Suprapubic skin (tissue), 4 donors: Measurements from ENCODE around the gene SAMHD1.

Source experiments
- POLR2A ChIP-seq, 2 donors: fragments of 450-650 bp; IDR thresholded peaks; one replicate each; pipeline ENCODE4 v1.6.1; 2017; ENCODE audit warnings: antibody characterized with exemption in 2 of 2, mild to moderate bottlenecking in 2 of 2, moderate library complexity in 2 of 2
- POLR2AphosphoS5 ChIP-seq, 3 donors: sonication (generic); formaldehyde crosslinking; IDR thresholded peaks; one replicate each; pipeline ENCODE4 v1.6.1; 2017; ENCODE audit warnings: antibody characterized with exemption in 3 of 3
- TF ChIP-seq, protein P1 (sequence below), 2 donors: fragments of 200-600 bp in 1 of 2; fragments of 450-650 bp in 1 of 2; sonication (generic) in 1 of 2; IDR thresholded peaks; one replicate each; pipeline ENCODE4 v1.5.1; 2016 to 2019; ENCODE audit warnings: antibody characterized with exemption in 2 of 2, mild to moderate bottlenecking in 1 of 2, moderate library complexity in 1 of 2

DNA sequence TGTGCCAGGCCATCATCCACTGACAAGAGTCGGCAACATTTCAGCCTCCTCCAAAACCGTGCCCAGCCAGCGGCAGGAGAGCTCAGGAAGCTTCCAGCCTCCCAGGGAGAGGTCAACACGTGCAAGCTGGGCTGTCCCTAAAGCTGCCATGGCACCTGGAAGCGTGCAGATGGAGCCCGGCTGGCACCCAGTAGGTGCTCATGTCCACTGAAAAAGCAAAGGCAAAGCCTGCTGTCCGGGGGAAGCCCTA, 90.0 kb downstream of the SAMHD1 start:
- TF ChIP-seq, protein P1, sequence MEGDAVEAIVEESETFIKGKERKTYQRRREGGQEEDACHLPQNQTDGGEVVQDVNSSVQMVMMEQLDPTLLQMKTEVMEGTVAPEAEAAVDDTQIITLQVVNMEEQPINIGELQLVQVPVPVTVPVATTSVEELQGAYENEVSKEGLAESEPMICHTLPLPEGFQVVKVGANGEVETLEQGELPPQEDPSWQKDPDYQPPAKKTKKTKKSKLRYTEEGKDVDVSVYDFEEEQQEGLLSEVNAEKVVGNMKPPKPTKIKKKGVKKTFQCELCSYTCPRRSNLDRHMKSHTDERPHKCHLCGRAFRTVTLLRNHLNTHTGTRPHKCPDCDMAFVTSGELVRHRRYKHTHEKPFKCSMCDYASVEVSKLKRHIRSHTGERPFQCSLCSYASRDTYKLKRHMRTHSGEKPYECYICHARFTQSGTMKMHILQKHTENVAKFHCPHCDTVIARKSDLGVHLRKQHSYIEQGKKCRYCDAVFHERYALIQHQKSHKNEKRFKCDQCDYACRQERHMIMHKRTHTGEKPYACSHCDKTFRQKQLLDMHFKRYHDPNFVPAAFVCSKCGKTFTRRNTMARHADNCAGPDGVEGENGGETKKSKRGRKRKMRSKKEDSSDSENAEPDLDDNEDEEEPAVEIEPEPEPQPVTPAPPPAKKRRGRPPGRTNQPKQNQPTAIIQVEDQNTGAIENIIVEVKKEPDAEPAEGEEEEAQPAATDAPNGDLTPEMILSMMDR (IDR thresholded peaks at IDR 0.05), result no peak
- TF ChIP-seq POLR2AphosphoS5 (IDR thresholded peaks at IDR 0.05), result no peak
- TF ChIP-seq POLR2A (IDR thresholded peaks at IDR 0.05), result no peak
